Measurements from ENCODE around the gene ASTN2.

ASTN2 gene

DNA sequence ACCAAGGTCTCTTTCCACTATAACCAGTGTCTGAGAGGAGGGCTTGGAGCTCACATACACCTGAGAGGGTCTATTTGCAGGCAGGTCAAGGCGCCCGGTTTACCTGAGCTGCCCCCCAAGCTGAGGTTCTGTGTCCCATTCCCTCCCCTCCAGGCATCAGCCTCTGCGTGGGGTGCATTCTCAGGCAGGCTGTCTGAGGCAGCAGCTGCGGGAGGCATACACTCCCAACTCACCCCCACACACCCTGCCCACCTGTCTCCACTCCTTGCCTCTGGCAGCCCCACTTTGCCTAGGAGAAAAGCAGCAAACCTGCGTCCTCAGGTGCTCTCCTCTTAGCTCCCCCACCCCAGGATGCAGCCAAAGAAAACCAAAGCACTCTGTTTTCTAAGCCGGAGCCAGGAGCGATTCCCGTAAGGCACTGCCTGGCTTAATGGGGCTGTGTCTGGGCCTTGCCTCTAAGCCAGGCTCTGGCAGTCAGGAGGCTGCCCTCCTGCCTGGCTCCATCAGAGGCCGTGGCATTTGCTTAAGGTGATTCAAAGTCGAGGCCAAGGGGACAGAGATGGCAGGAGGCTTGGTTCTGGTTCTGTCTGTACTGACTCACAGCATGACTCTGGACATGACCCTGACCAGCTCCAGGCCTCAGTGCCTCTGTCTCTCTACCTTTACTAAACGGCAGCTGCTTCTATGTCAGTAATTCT, 867.0 kb downstream of the ASTN2 start:
- intact Hi-C loops (cut with DNase I; ENCODE audit: low total_unique reads) = no loop called here
- no peak for DNase-seq
- H3K4me1 ChIP-seq = peaks cover 0 to 11% (median 0%) of the 10 kb centered on the region in 4 donors
- H3K27me3 ChIP-seq = no peaks in the 10 kb centered on the region
- TF ChIP-seq, protein P1, sequence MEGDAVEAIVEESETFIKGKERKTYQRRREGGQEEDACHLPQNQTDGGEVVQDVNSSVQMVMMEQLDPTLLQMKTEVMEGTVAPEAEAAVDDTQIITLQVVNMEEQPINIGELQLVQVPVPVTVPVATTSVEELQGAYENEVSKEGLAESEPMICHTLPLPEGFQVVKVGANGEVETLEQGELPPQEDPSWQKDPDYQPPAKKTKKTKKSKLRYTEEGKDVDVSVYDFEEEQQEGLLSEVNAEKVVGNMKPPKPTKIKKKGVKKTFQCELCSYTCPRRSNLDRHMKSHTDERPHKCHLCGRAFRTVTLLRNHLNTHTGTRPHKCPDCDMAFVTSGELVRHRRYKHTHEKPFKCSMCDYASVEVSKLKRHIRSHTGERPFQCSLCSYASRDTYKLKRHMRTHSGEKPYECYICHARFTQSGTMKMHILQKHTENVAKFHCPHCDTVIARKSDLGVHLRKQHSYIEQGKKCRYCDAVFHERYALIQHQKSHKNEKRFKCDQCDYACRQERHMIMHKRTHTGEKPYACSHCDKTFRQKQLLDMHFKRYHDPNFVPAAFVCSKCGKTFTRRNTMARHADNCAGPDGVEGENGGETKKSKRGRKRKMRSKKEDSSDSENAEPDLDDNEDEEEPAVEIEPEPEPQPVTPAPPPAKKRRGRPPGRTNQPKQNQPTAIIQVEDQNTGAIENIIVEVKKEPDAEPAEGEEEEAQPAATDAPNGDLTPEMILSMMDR (IDR thresholded peaks at IDR 0.05) = no peak
- no peak overlapping the region for H3K27ac ChIP-seq
- no peaks in the 10 kb centered on the region for H3K9me3 ChIP-seq
- no peak overlapping the region for H3K4me3 ChIP-seq
- H3K36me3 ChIP-seq = no peaks in the 10 kb centered on the region

- no peak for DNase-seq
- H3K27ac ChIP-seq = no peak overlapping the region
- peaks cover 0 to 11% (median 0%) of the 10 kb centered on the region in 4 donors for H3K4me1 ChIP-seq
- intact Hi-C loops (cut with DNase I; ENCODE audit: low total_unique reads) = no loop called here
- no peaks in the 10 kb centered on the region for H3K9me3 ChIP-seq
- H3K27me3 ChIP-seq = no peaks in the 10 kb centered on the region
- H3K4me3 ChIP-seq = no peak overlapping the region
- no peaks in the 10 kb centered on the region for H3K36me3 ChIP-seq
- TF ChIP-seq, protein P1 (IDR thresholded peaks at IDR 0.05) = no peak
Observed at GRCh38 chr9:116546711-116547581, 867.9 kb downstream of the ASTN2 start.

DNA sequence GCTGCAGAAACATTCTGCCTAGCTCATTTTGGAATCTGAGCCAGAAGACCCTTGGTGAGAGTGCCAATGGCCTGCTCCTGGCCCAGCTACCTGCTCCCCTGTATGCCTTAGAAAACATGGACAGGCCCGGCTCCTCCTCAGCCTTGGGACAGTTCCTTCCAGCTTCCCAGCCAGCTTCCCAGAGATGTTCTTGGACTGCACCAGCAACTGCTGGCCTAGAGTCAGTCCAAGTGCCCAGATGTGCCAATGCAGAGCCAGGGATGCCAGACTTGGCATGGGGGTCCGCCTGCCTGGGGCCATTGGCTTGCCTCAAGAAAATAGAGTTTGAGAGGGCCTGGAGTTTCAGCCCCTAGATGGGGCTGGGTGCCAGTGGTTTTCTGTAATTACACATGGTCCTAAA, 870.0 kb downstream of the ASTN2 start:
- intact Hi-C loops (cut with DNase I; ENCODE audit: low total_unique reads) = no loop called here
- Histone ChIP-seq H3K9me3 (no peaks in the 10 kb centered on the region), H3K27ac (no peak overlapping the region), H3K4me1 (peaks cover 0 to 7% (median 0%) of the 10 kb centered on the region in 4 donors), H3K36me3 (no peaks in the 10 kb centered on the region), H3K27me3 (no peaks in the 10 kb centered on the region), H3K4me3 (no peak overlapping the region)
- no peak for DNase-seq
- TF ChIP-seq, protein P1 (IDR thresholded peaks at IDR 0.05) = no peak

- no peak for DNase-seq
- TF ChIP-seq, protein P1 (IDR thresholded peaks at IDR 0.05) = no peak
- Histone ChIP-seq H3K27me3 (no peaks in the 10 kb centered on the region), H3K4me3 (no peak overlapping the region), H3K36me3 (no peaks in the 10 kb centered on the region), H3K9me3 (no peaks in the 10 kb centered on the region), H3K4me1 (peaks cover 0 to 3% (median 0%) of the 10 kb centered on the region in 4 donors), H3K27ac (no peak overlapping the region)
- intact Hi-C loops (cut with DNase I; ENCODE audit: low total_unique reads) = no loop called here
Observed at GRCh38 chr9:116543731-116544400, 871.0 kb downstream of the ASTN2 start.

- Histone ChIP-seq H3K9me3 (no peaks in the 10 kb centered on the region), H3K27ac (no peak overlapping the region), H3K4me1 (peaks cover 0 to 3% (median 0%) of the 10 kb centered on the region in 4 donors), H3K36me3 (no peaks in the 10 kb centered on the region), H3K4me3 (no peak overlapping the region), H3K27me3 (no peaks in the 10 kb centered on the region)
- TF ChIP-seq, protein P1 (IDR thresholded peaks at IDR 0.05) = no peak
- intact Hi-C loops (cut with DNase I; ENCODE audit: low total_unique reads) = no loop called here
- DNase-seq = no peak
Observed at GRCh38 chr9:116541402-116541801, 873.5 kb downstream of the ASTN2 start.
